IPS-NIHi7 (cell line): ENCODE results near the gene BCAR3.

Experiments
- DNase-seq: peaks from one replicate; pipeline ENCODE4 v3.0.0; 2012; ENCODE audit warnings: mixed read lengths; ENCODE audit errors: extremely low spot score

Gene BCAR3

DNA sequence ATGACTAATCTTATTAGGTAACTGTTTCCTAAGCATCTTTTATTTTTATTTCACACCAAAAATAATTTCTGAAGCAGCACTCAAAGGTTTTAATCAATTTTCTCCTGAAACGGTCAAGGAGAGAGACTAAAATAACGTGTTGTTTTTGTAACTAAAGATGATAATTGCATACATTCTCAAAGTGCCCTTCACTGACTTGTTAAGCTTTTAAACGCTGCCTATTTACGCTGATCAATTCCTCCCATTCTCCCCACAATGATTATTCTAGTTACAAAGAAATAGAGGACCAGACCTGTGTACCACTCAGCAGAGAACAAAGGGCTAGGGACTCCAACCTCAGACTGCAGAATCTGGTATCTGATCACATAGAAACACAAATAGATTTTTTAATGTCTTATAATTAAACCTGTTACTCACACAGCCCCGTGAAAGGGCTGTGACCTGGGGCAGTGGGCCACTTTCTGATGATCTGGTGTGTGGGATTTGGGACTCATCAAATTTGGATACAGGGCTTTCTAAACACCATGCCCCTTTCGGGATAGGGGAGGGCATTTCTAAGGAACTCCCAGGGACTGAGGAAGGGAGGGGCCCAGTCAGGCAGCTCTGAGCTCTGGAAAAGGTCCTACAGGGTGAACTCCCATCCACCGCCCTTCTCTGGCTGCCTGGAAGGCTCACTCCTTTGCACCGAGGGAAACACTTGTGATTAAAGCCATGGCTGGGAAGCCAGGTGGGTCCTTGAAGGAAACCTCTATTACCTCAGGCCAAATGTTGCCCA is 65.2 kb downstream of the BCAR3 start:
- DNase-seq: no peak

GRCh38 chr1:93615582-93616150 is 66.0 kb downstream of the BCAR3 start:
- peak; percentile 60 for DNase-seq

DNA sequence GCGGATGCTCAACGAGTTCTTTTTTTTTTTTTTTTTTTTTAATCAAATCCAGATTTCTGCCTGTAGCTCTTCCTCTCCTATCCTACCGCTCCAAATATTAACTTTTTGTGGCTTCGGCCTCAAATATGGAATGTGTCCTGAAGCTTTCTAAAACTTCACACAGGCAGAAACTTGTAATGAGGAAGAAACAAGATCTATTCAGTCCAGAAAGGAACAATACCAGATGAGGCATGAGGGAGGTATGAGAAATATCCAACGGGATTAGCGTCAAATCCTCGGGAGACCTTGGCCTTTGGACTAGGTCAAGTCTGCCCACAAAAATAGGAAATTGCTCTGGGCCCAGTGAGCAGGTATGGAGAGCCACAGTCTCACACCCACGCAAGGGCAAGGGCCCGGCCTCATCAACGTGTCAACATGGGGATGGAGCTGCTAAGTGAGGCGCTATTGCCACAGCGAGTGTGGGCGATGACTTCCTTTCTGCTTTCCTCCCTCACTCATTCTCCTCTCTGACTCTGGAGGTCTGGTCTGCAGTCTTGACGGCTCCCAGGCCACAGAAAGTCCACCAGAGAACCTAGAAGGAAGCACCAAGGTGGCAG is 66.6 kb downstream of the BCAR3 start:
- no peak for DNase-seq

GRCh38 chr1:93614541-93614940 is 67.1 kb downstream of the BCAR3 start:
- DNase-seq: no peak

DNA sequence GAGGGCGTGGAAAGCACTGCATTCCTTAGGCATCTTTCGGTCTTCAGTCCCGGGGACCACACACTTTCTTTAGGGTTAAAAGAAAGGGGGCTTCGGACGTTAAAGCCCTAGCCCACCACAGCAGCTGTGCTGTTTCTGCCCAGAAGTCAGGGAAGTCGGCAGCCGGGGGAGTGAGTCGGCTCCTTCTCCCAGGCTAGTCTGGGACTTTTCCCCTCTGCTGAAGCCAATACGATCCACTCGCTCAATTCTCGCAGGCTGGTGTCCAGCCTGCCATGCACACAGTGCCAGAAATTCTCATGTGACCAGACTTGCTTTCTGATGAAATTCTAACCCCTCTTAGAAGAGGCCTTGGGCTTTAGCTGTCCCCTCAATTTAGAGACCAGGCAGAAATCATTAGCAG is 67.7 kb downstream of the BCAR3 start:
- DNase-seq: no peak

GRCh38 chr1:93612510-93612909 is 69.1 kb downstream of the BCAR3 start:
- DNase-seq: no peak

GRCh38 chr1:93611668-93612067 is 70.0 kb downstream of the BCAR3 start:
- DNase-seq: no peak

- DNase-seq: no peak
Observed at GRCh38 chr1:93609536-93609935, 72.1 kb downstream of the BCAR3 start.

DNA sequence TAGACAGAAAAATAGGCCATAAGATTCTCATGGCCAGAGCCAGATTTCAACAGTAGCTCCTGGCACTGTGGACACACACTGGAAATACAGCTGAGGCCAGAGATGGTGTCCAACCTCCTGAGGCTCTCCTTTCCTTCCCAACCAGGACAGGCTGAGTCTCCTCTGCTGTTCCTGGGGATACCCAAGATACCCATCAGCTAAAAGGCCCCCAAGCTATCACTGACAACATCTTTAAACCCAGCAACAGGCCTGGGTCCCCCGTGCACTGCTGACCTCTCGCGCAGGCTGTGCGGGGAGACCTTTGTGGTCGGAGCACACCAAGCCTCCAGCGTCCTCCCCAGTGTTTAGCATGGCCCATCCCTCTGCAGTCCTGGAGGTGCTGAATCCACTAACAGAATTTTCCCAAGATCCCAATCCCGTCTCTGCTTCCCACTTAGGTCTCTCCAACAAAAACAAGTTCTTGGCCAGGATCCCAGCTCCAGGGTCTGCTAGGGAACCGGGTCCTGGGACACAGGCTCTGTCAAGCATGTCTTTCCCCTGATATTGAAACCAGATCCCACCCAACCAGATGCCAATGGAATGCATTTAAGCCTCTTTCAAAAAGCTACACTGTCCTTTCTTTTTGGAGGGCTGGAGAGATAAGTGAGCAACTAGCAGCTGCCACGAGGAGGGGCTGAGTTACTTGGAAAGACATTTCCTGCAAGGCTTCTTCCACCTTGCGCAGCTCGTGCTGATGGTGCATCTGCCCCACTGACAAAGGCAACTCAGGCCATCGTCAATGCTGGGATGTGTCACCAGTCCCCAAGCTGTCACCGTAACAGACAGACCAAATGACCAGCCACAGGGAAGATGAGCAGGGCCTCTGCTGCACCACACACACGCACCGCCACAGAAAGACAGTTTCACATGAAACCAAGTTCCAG is 73.2 kb downstream of the BCAR3 start:
- DNase-seq: no peak

- no peak for DNase-seq
Observed at GRCh38 chr1:93607814-93608186, 73.8 kb downstream of the BCAR3 start.

DNA sequence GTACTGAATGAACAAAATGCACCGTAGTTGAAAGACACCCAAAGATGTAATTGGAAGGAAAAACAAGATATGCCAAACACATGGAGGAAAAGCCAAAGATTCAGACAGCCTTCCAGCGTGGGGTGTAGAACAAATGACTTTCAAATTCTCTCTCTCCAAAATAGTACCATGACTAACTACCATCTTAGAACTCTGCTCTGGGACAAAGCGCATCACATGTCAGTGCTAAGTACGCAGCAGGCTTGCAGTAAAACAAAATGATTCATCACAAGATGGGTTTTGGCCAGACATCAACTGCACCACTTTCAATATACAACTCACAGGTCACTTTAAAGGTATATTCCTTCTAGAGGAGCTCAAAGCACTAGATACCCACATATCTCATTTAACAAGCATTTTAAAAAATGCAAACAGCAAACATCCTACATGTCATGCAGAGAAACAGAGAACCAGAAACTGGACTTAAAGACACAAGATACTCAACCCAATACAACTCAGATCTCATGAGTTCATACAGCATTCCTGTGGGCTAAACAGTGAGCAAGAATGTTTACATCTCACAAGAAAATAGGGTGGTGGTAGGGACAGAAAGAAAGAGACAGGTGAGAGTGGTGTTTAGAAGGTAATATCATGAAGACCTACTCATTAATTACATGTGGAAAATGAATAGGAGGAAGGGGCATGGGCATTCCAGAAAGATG is 75.7 kb downstream of the BCAR3 start:
- DNase-seq: no peak

GRCh38 chr1:93605026-93605568 is 76.5 kb downstream of the BCAR3 start:
- DNase-seq: no peak

DNA sequence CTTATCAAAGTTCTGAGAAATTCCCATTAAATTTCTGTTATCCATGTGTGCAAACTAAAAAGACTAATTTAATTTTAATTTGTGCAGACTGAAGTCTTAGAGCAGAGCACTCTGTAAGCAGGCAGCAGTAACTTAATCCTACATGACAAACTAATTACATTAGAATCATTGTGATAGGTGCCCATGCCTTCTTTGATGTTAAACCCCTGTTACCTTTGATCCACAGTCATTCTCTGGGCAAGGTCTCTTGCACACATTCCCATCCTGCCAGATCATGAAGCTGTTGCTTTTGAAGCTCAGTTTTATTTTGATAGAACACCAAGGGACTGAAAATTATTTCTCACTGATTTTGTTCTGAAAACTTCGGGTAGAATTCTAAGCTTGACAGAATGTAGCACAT is 77.2 kb downstream of the BCAR3 start:
- no peak for DNase-seq

DNA sequence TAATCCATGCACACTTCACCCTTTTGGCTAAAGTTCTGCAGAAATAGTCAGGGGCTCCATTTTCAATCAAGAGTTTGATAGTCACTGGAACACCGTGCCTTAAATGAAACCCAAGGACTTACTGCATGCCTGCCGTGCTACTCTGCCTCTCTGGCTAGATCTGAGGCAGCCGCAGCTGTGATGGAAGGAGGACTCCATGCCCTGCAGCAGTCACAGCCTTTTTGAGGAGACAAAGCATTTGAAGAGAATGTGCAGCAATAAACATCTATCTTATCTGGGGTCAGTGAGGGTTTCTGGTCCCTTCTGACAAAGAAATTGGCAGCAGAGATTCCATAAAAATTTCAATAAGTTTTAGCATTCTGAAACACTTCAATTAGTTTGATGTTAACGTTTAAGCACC is 78.0 kb downstream of the BCAR3 start:
- DNase-seq: no peak

GRCh38 chr1:93603106-93603505 is 78.5 kb downstream of the BCAR3 start:
- DNase-seq: no peak

- no peak for DNase-seq
Observed at GRCh38 chr1:93602101-93602500, 79.5 kb downstream of the BCAR3 start.

DNA sequence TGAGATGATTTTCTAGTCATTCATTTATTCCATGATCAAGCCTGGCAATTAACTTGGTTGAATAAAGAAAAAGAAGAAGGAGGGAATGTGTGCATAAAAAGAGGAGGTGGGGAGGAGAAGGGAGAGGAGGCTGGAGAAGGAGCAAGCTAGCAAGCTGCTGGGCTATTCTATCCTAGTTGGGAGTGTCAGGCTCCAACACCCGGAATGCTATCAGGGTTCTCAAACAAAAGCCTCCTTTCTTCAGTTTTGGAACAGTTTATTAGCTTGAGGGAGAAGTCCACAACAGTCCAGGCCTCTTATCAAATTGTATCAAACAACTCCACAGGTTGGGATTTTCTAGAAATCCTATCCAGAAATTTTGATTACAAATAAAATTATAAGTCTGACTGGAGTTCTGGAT is 80.0 kb downstream of the BCAR3 start:
- DNase-seq: no peak

DNA sequence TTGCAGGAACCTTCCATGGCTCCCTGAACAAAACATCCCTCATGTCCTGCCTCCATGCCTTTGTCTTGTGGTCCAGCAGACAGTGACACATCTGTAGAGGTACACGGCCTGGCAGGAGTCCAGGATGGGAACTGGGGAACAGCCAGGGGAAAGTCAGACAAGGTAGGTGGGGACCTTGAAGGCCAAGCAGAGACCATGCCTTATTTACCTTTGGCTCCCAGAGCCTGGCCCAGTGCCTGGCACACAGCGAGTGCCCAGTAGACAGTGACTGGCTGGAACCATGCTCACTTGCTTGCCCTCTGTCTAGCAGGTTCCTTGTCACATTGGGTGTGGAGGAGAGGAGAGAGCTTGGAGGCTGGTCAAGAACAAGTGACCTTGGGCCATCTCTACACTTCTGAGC is 81.0 kb downstream of the BCAR3 start:
- DNase-seq: no peak

GRCh38 chr1:93599479-93599878 is 82.2 kb downstream of the BCAR3 start:
- DNase-seq: no peak

DNA sequence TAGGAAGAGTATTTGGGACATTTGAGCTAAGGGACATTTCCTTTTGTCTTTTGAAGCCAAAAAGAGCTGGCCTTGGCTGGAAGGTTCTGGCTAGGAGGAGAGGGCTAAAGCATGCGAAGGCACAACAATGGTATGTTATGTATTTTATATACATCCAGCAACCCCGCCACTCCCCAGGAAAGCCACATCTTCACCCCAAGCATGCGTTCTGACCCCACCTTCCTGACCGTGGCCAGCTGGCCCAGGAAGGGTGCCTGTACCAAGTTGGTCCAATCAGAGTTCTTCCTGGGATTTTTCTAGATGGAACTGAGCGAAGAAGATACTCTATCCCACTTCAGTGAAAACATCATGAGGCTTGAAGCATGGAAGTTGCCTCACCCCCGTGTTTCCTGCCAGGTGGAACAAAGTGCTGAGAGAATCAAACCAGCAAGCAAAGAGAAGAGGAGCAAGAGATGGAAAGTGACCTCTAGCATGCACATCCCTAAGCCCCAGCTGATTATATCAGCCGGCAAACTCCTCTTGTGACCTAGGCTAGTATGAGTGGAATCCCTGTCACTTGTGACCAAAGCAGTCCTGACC is 82.7 kb downstream of the BCAR3 start:
- no peak for DNase-seq

GRCh38 chr1:93598396-93598795 is 83.2 kb downstream of the BCAR3 start:
- DNase-seq: no peak
